ENCODE measurements around the gene PEAK3. TPM values are rescaled to one million over a fixed set of nuclear protein-coding genes. Genes with fewer than 3 reads are reported as not detected.

PEAK3 gene
- total and polyA plus RNA-seq, 10 of the 15 experiments (the other 5 are each of a cell fraction or from before 2014, with no cell fraction given): 0.03 to 0.10 (median 0.05) TPM; not detected in 7

DNA sequence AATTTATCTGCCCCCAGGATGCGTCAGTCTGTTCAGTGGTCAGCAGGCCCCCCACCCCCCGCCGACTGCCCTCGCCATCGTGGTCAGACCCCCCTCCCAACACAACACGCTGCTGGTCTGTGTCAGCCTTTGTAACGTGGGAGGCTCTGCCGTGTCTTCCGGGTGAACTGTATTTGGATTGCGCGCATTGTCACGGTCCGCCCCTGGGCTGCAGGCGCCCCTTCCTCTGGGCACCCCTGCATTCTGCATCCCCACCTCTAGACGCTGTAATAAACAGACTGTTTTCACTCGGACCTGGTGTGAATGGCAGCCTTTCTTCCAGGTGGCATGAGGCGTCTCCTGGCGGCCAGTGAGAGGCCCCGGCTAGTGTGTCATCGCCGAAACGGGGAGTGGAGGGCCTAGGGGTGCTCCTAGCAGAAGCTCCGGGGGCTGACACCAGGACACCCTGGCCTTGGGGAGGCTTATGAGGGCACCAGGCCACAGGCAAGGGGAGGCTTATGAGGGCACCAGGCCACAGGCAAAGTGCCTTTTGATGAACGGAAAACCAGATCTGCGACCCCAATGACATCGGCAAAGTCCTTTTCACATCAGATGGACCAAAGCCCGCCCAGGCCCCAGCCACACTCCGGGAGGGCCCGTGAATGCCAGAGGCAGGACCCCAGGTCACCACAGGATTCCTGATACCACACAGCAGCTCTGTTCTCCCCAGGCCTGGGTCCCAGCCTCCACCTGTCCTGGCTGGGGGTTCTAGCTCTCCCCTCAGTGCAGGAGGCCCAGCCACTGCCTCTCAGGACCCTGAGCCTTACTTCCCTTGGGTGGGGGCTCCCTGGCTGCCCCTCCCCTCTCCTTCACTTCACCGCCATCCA is 49.5 kb downstream of the PEAK3 start:
- ChIA-PET POLR2A (interaction anchor here (0.6 to 1.1 kb wide), 2 partner anchors 75 to 94 kb away, joined by 3 to 4 read pairs; no protein-coding TSS in a partner anchor), SMC1A (ENCODE audit: uncharacterized antibody, unreplicated experiment) (interaction anchor here (0.9 to 3.8 kb wide), 3 partner anchors 61 to 80 kb away, joined by 3 to 19 read pairs (median 5); no protein-coding TSS in a partner anchor), RAD21 (ENCODE audit: unreplicated experiment) (interaction anchor here (1.2 to 4.0 kb wide), 2 partner anchors 60 to 78 kb away, joined by 3 to 39 read pairs; no protein-coding TSS in a partner anchor), CTCF (interaction anchor here (0.9 to 3.7 kb wide), 2 partner anchors 78 to 87 kb away, joined by 3 to 35 read pairs; no protein-coding TSS in a partner anchor)
- H4K20me1 ChIP-seq (ENCODE audit: control insufficient read depth, insufficient read depth): no peaks in the 10 kb centered on the region; the same call in 1 of the 2 replicates
- DNase-seq (ENCODE audit: low read depth, low spot score) (no peak), FAIRE-seq (no peak), ATAC-seq (no peak)
- no peak overlapping the region for H3K4me3 ChIP-seq
- no peaks in the 10 kb centered on the region for H3K27me3 ChIP-seq (replicated peaks in 1 of 2; ENCODE audit: control insufficient read depth in 2 of 2, insufficient read depth in 2 of 2, low read length in 1 of 2)
- no peak overlapping the region for H2AFZ ChIP-seq (ENCODE audit: control insufficient read depth, low read depth, low read length)
- H3K79me2 ChIP-seq (ENCODE audit: control insufficient read depth, insufficient read depth, low read length): peaks cover 41% of the 10 kb centered on the region
- H3K4me2 ChIP-seq (ENCODE audit: control insufficient read depth, insufficient read depth): 0 out of 2 replicates have a peak overlapping the region, but pooled peaks have one; percentile 33
- intact Hi-C loops (cut with micrococcal nuclease; ENCODE audit: unreplicated experiment) (loop anchor here (10.0 kb wide), 1 partner anchor 138 kb away; the partner anchor contains the start of genes IZUMO4 and MOB3A), in situ Hi-C loops (cut with MboI) (loop anchor here (5.0 kb wide), 1 partner anchor 85 kb away; no protein-coding TSS in a partner anchor)
- no peak overlapping the region for H3K9ac ChIP-seq (ENCODE audit: control insufficient read depth, insufficient read depth, low read length)
- no peaks in the 10 kb centered on the region for H3K9me3 ChIP-seq (replicated peaks; ENCODE audit: control insufficient read depth, insufficient read depth, low read length)
- H3K4me1 ChIP-seq (ENCODE audit: control insufficient read depth, insufficient read depth, low read length): peaks cover 14% of the 10 kb centered on the region
- 85% methylated on average over 30 of the region's 30 CpGs for WGBS (ENCODE audit: insufficient coverage, insufficient replicate concordance, low lambda C conversion rate, missing lambda C conversion rate)
- TF ChIP-seq SUPT20H (IDR thresholded peaks at IDR 0.05; ENCODE audit: borderline replicate concordance, control insufficient read depth, low read depth, low read length) (no peak), POLR2AphosphoS2 (IDR thresholded peaks at IDR 0.05; ENCODE audit: low read depth, low read length) (0 out of 2 replicates have a peak, but pooled peaks have one; percentile 59), POLR2A (IDR thresholded peaks at IDR 0.05; ENCODE audit: low read depth, low read length) (peak; percentile 6; the same call in 1 of the 2 replicates), POLR2AphosphoS5 (IDR thresholded peaks at IDR 0.05; ENCODE audit: low read length) (peak; percentile 41)
- H3K27ac ChIP-seq (ENCODE audit: control insufficient read depth, insufficient read depth): no peak overlapping the region
- peaks cover 0 to 30% of the 10 kb centered on the region in 2 experiments; a peak in 3 of 4 replicates for H3K36me3 ChIP-seq (ENCODE audit: control insufficient read depth in 2 of 2, insufficient read depth in 2 of 2, low read length in 1 of 2)
- BruUV-seq (replicated peaks): no TSS peak
